ENCODE results near the gene TRIP10.

DNA sequence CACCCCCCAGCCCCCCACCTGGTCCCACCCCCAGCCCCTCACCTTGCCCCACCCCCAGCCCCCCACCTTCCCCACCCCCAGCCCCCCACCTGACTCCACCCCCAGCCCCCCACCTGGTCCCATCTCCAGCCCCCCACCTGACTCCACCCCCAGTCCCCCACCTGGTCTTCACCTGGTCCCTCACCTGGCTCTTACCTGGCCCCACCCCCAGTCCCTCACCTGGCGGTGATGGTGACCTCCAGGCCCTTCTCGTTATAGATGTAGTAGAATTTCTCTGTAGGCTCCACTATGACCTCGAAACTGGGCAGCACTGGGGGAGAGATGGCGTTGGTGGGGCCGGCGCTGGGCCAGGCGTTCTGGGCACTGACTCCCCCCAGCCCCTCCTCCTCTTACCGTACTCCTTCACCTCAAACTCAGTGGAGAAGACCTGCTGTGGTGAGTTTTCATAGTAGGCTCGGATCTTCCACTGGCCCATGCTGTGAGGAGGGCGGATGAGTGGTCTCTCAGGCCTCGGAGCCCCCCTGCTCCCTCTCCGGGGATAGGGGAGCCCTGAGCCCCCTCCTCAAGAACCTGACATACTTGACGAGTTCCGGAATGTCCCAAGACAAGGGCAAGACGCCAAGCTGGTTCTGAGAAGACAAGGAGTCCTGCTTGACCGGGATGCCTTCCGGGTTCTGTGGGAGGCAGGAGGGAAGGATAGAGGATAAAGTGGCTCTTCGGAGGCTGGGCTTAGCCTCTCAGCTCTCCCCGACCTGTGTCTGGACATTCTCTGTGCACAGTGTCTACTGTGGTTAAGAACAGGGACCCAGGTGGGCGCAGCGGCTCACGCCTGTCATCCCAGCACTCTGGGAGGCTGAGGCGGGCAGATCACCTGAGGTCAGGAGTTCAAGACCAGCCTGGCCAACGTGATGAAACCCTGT lies 25.4 kb upstream of the TRIP10 start:
- no peak for TF ChIP-seq TAF1 (IDR thresholded peaks at IDR 0.05; ENCODE audit: borderline replicate concordance, low read depth, low read length)
- TF ChIP-seq POLR2A (IDR thresholded peaks at IDR 0.05; ENCODE audit: low read depth, low read length): no peak
- TF ChIP-seq POLR2AphosphoS5 (IDR thresholded peaks at IDR 0.05; ENCODE audit: low read depth, low read length): no peak
